Tibial nerve (tissue), 3 donors: ENCODE measurements around the gene CSAG2.

Experiments
- POLR2A ChIP-seq, 2 donors: fragments of 450-650 bp; IDR thresholded peaks; one replicate each; pipeline ENCODE4 v1.6.1; 2017; ENCODE audit warnings: antibody characterized with exemption in 2 of 2, mild to moderate bottlenecking in 2 of 2, moderate library complexity in 2 of 2
- TF ChIP-seq, protein P1 (sequence below), 5 experiments: fragments of 200-600 bp in 3 of 5; fragments of 450-650 bp in 2 of 5; sonication (generic) in 3 of 5; IDR thresholded peaks; one replicate each; pipeline ENCODE4 v1.5.1; 2016 to 2019; ENCODE audit warnings: antibody characterized with exemption in 5 of 5, mild to moderate bottlenecking in 3 of 5, moderate library complexity in 2 of 5

DNA sequence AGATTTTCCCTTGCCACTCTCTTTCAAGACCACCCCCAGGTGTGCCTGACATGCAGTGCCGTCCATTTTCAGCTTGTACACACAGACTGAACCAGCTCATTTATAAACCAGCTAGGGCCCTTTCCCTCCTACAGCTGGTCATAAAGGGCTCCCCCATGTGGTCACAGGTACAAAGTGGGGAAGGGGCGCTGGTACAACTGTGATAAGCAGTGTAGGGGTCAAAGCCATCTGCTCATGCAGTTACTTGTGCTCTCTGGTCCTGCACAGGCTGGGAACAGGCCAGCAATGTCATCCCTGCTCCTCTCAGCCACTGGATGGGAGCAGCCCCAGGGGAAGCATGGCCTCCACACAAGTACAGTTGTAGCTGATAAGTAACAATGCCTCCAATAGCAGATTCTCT is 50.8 kb downstream of the CSAG2 start:
- TF ChIP-seq POLR2A (IDR thresholded peaks at IDR 0.05): no peak
- TF ChIP-seq, protein P1, sequence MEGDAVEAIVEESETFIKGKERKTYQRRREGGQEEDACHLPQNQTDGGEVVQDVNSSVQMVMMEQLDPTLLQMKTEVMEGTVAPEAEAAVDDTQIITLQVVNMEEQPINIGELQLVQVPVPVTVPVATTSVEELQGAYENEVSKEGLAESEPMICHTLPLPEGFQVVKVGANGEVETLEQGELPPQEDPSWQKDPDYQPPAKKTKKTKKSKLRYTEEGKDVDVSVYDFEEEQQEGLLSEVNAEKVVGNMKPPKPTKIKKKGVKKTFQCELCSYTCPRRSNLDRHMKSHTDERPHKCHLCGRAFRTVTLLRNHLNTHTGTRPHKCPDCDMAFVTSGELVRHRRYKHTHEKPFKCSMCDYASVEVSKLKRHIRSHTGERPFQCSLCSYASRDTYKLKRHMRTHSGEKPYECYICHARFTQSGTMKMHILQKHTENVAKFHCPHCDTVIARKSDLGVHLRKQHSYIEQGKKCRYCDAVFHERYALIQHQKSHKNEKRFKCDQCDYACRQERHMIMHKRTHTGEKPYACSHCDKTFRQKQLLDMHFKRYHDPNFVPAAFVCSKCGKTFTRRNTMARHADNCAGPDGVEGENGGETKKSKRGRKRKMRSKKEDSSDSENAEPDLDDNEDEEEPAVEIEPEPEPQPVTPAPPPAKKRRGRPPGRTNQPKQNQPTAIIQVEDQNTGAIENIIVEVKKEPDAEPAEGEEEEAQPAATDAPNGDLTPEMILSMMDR (IDR thresholded peaks at IDR 0.05): no peak
